A549 (cell line): ENCODE data around the gene OR2AE1. TPM values are rescaled to one million over a fixed set of nuclear protein-coding genes. Genes with fewer than 3 reads are reported as not detected.

Experiments used
- ATAC-seq, 2 experiments: fragments of 200-7000 bp in 1 of 2; fragments of >200 bp in 1 of 2; cut with Nextera tagmentation in 1 of 2; cut with Tn5 transposase in 1 of 2; 3 replicates each; pipeline versions ENCODE4 v1.8.0 to v1.9.1; 2018 to 2020; ENCODE audit warnings: mild to moderate bottlenecking in 1 of 2, moderate library complexity in 1 of 2
- CTCF ChIA-PET: fragments of 300-600 bp; sonication (Branson Sonifier 250); formaldehyde crosslinking; extraction: SDS; loops from one replicate; lab custom pipeline; 2021; ENCODE audit warnings: antibody characterized with exemption, inconsistent platforms; lab: Yijun Ruan, JAX
- POLR2A ChIA-PET: fragments of 350-600 bp; formaldehyde crosslinking; extraction: SDS; loops from one replicate; lab custom pipeline; 2021; ENCODE audit warnings: antibody characterized with exemption, inconsistent platforms; lab: Yijun Ruan, JAX
- DNase-seq, 2 experiments: peaks; one replicate each; pipeline versions ENCODE4 v3.0.0 to v3.0.0-alpha.2; 2011 to 2016; ENCODE audit warnings: low read depth in 1 of 2, low spot score in 1 of 2
- FAIRE-seq: peaks from 2 replicates; lab custom pipeline; 2011; peaks lifted over from hg19 to GRCh38; lab: Jason Lieb, UNC
- H3K27ac ChIP-seq, 2 experiments: fragments of >200 bp; sonication (Bioruptor Twin); formaldehyde crosslinking; 3 replicates each; pipeline ENCODE4 v1.5.1; 2016 to 2017
- H3K4me1 ChIP-seq: fragments of >200 bp; sonication (Bioruptor Twin); formaldehyde crosslinking; 3 replicates; pipeline ENCODE4 v1.6.1; 2016
- H3K4me2 ChIP-seq: fragments of >200 bp; sonication (Bioruptor Twin); formaldehyde crosslinking; 3 replicates; pipeline ENCODE4 v1.6.1; 2016
- H3K4me3 ChIP-seq: fragments of >200 bp; sonication (Bioruptor Twin); formaldehyde crosslinking; 3 replicates; pipeline ENCODE4 v1.5.1; 2016
- H3K9me3 ChIP-seq: fragments of >200 bp; sonication (Bioruptor Twin); formaldehyde crosslinking; 3 replicates; pipeline ENCODE4 v1.6.1; 2016
- CHD4 ChIP-seq: fragments of 200-600 bp; sonication (generic); IDR thresholded peaks from 2 replicates; pipeline ENCODE4 v1.6.1; 2016; ENCODE audit warnings: antibody characterized with exemption, mild to moderate bottlenecking, borderline replicate concordance
- FOSL2 ChIP-seq, 2 experiments: fragments of 450-650 bp in 1 of 2; fragments of >200 bp in 1 of 2; sonication (Bioruptor Twin) in 1 of 2; formaldehyde crosslinking; IDR thresholded peaks; 2 replicates each; pipeline versions ENCODE4 v1.5.0 to v1.6.1; 2016 to 2020; ENCODE audit warnings: mild to moderate bottlenecking in 1 of 2, moderate library complexity in 1 of 2
- FOXS1 ChIP-seq: fragments of 250-450 bp; sonication (Bioruptor Pico); IDR thresholded peaks from 2 replicates; pipeline ENCODE4 v1.5.0; 2020; ENCODE audit warnings: mild to moderate bottlenecking, moderate library complexity
- GATA3 ChIP-seq: IDR thresholded peaks from 2 replicates; pipeline ENCODE4 v1.6.1; 2012; ENCODE audit warnings: borderline replicate concordance
- HOXB13 ChIP-seq: fragments of 250-450 bp; sonication (Bioruptor Pico); IDR thresholded peaks from 2 replicates; pipeline ENCODE4 v1.5.0; 2020; ENCODE audit warnings: low read depth, mild to moderate bottlenecking, moderate library complexity
- JUN ChIP-seq, 2 experiments: fragments of >200 bp; sonication (Bioruptor Twin); formaldehyde crosslinking; IDR thresholded peaks; 2 replicates in 1 of 2; 3 replicates in 1 of 2; pipeline ENCODE4 v1.6.1; 2016 to 2017
- NPAS2 ChIP-seq: fragments of 250-450 bp; sonication (Bioruptor Pico); IDR thresholded peaks from 2 replicates; pipeline ENCODE4 v1.8.0; 2022; ENCODE audit warnings: mild to moderate bottlenecking, moderate library complexity, borderline replicate concordance
- RCOR1 ChIP-seq: fragments of 150-350 bp; IDR thresholded peaks from 2 replicates; pipeline ENCODE4 v1.6.1; 2014; ENCODE audit warnings: antibody characterized with exemption, low read length, low read depth
- RFX5 ChIP-seq: fragments of 450-650 bp; IDR thresholded peaks from 2 replicates; pipeline ENCODE4 v1.7.1; 2014; ENCODE audit warnings: antibody characterized with exemption, mild to moderate bottlenecking, moderate library complexity
- SREBF2 ChIP-seq: fragments of 450-650 bp; IDR thresholded peaks from 2 replicates; pipeline ENCODE4 v1.6.1; 2014; ENCODE audit warnings: mild to moderate bottlenecking, moderate library complexity
- TFCP2L1 ChIP-seq: fragments of 250-450 bp; sonication (Bioruptor Pico); IDR thresholded peaks from 2 replicates; pipeline ENCODE4 v1.5.0; 2021; ENCODE audit warnings: mild to moderate bottlenecking
- TP53 ChIP-seq: fragments of 250-450 bp; sonication (Bioruptor Pico); IDR thresholded peaks from 2 replicates; pipeline ENCODE4 v1.5.0; 2021; ENCODE audit warnings: mild to moderate bottlenecking, moderate library complexity
- ZC3H11A ChIP-seq: fragments of 450-650 bp; IDR thresholded peaks from 2 replicates; pipeline ENCODE4 v1.6.1; 2014; ENCODE audit warnings: antibody characterized with exemption, mild to moderate bottlenecking
- WGBS: methylation state at CpG from one replicate; pipeline ENCODE4 v1.1.6; 2017; ENCODE audit errors: missing lambda C conversion rate; 5-methylcytosine and 5-hydroxymethylcytosine counted together
- polyA plus RNA-seq, 4 experiments: library from polyadenylated mRNA; depleted of rRNA in 3 of 4; stranded (reverse); fragments of >200 nt; fragmentation: RNase III in 1 of 4; extraction: RNeasy Plus Mini Kit Qiagen cat#74134 plus additional on column Dnase treatment in 1 of 4; gene quantifications; 2 replicates in 3 of 4; 3 replicates in 1 of 4; pipeline ENCODE4 v1.2.3, GENCODE V29; 2011 to 2017
- TF ChIP-seq, protein P1 (sequence below): fragments of 200-600 bp; sonication (generic); IDR thresholded peaks from 2 replicates; pipeline ENCODE4 v1.6.1; 2016; ENCODE audit warnings: antibody characterized with exemption, mild to moderate bottlenecking, moderate library complexity
- TF ChIP-seq, protein P2 (sequence below): fragments of >200 bp; sonication (Bioruptor Twin); formaldehyde crosslinking; IDR thresholded peaks from 3 replicates; pipeline ENCODE4 v1.5.1; 2016
- TF ChIP-seq, protein P3 (sequence below): IDR thresholded peaks from 2 replicates; pipeline ENCODE4 v1.6.1; 2012
- TF ChIP-seq, protein P4 (sequence below): fragments of 150-350 bp; IDR thresholded peaks from 2 replicates; pipeline ENCODE4 v1.6.1; 2014; ENCODE audit warnings: low read depth, mild to moderate bottlenecking, low read length
- TF ChIP-seq, protein P5 (sequence below): fragments of 250-450 bp; sonication (Bioruptor Pico); IDR thresholded peaks from 2 replicates; pipeline ENCODE4 v1.5.0; 2021; ENCODE audit warnings: mild to moderate bottlenecking, moderate library complexity, borderline replicate concordance

The OR2AE1 gene
- polyA plus RNA-seq, 2 of the 4 experiments (the other 2 are of a cell fraction), result 0.09 TPM; not detected in 1

DNA sequence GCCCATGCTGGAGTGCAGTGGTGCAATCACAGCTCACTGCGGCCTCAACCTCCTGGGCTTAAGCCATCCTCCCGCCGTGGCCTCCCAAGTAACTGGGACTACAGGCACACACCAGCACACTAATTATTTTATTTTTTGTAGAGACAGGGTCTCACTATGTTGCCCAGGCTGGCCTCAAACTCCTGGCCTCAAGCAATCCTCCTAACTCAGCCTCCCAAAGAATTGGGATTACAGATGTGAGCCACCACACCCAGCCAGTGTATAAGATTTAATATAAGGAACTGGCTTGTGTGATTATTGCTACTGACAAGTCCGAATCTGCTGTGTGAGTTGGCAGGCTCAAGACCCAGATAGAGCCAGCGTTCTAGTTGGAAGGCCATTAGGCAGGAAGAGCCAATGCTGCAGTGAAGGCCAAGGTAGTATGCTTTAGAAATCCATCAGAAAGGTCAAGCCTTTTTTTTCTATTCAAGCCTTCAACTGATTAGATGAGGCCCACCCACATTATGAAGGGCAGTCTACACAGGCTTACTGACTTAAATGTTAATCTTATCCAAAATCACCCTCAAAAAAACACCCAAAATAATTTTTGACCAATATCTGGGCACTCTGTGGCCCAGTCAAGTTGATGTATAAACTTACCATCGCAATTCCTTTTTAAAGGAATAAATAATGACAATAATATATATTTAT lies 23.1 kb upstream of the OR2AE1 start:
- no peak for TF ChIP-seq FOXS1 (CRISPR knock-in tag)
- TF ChIP-seq, protein P1, sequence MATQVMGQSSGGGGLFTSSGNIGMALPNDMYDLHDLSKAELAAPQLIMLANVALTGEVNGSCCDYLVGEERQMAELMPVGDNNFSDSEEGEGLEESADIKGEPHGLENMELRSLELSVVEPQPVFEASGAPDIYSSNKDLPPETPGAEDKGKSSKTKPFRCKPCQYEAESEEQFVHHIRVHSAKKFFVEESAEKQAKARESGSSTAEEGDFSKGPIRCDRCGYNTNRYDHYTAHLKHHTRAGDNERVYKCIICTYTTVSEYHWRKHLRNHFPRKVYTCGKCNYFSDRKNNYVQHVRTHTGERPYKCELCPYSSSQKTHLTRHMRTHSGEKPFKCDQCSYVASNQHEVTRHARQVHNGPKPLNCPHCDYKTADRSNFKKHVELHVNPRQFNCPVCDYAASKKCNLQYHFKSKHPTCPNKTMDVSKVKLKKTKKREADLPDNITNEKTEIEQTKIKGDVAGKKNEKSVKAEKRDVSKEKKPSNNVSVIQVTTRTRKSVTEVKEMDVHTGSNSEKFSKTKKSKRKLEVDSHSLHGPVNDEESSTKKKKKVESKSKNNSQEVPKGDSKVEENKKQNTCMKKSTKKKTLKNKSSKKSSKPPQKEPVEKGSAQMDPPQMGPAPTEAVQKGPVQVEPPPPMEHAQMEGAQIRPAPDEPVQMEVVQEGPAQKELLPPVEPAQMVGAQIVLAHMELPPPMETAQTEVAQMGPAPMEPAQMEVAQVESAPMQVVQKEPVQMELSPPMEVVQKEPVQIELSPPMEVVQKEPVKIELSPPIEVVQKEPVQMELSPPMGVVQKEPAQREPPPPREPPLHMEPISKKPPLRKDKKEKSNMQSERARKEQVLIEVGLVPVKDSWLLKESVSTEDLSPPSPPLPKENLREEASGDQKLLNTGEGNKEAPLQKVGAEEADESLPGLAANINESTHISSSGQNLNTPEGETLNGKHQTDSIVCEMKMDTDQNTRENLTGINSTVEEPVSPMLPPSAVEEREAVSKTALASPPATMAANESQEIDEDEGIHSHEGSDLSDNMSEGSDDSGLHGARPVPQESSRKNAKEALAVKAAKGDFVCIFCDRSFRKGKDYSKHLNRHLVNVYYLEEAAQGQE, result no peak
- TF ChIP-seq RCOR1, result no peak
- TF ChIP-seq, protein P2, sequence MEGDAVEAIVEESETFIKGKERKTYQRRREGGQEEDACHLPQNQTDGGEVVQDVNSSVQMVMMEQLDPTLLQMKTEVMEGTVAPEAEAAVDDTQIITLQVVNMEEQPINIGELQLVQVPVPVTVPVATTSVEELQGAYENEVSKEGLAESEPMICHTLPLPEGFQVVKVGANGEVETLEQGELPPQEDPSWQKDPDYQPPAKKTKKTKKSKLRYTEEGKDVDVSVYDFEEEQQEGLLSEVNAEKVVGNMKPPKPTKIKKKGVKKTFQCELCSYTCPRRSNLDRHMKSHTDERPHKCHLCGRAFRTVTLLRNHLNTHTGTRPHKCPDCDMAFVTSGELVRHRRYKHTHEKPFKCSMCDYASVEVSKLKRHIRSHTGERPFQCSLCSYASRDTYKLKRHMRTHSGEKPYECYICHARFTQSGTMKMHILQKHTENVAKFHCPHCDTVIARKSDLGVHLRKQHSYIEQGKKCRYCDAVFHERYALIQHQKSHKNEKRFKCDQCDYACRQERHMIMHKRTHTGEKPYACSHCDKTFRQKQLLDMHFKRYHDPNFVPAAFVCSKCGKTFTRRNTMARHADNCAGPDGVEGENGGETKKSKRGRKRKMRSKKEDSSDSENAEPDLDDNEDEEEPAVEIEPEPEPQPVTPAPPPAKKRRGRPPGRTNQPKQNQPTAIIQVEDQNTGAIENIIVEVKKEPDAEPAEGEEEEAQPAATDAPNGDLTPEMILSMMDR, result no peak
- TF ChIP-seq FOSL2 (IDR thresholded peaks at IDR 0.05), result no peak
- no peak for TF ChIP-seq FOSL2 (CRISPR knock-in tag; IDR thresholded peaks at IDR 0.05)
- TF ChIP-seq CHD4, result no peak
- no peak for TF ChIP-seq GATA3
- TF ChIP-seq TP53, result no peak
- no peak for TF ChIP-seq JUN (IDR thresholded peaks at IDR 0.05)
- TF ChIP-seq, protein P3, sequence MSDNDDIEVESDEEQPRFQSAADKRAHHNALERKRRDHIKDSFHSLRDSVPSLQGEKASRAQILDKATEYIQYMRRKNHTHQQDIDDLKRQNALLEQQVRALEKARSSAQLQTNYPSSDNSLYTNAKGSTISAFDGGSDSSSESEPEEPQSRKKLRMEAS, result no peak
- TF ChIP-seq, protein P4, sequence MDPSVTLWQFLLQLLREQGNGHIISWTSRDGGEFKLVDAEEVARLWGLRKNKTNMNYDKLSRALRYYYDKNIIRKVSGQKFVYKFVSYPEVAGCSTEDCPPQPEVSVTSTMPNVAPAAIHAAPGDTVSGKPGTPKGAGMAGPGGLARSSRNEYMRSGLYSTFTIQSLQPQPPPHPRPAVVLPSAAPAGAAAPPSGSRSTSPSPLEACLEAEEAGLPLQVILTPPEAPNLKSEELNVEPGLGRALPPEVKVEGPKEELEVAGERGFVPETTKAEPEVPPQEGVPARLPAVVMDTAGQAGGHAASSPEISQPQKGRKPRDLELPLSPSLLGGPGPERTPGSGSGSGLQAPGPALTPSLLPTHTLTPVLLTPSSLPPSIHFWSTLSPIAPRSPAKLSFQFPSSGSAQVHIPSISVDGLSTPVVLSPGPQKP, result no peak
- TF ChIP-seq HOXB13 (CRISPR knock-in tag), result no peak
- no peak for TF ChIP-seq TFCP2L1 (CRISPR knock-in tag)
- TF ChIP-seq RFX5, result no peak
- TF ChIP-seq SREBF2, result no peak
- no peak for TF ChIP-seq NPAS2 (CRISPR knock-in tag)
- no peak for TF ChIP-seq ZC3H11A
- TF ChIP-seq, protein P5, sequence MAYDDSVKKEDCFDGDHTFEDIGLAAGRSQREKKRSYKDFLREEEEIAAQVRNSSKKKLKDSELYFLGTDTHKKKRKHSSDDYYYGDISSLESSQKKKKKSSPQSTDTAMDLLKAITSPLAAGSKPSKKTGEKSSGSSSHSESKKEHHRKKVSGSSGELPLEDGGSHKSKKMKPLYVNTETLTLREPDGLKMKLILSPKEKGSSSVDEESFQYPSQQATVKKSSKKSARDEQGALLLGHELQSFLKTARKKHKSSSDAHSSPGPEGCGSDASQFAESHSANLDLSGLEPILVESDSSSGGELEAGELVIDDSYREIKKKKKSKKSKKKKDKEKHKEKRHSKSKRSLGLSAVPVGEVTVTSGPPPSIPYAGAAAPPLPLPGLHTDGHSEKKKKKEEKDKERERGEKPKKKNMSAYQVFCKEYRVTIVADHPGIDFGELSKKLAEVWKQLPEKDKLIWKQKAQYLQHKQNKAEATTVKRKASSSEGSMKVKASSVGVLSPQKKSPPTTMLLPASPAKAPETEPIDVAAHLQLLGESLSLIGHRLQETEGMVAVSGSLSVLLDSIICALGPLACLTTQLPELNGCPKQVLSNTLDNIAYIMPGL (CRISPR knock-in tag), result no peak
- TF ChIP-seq, all 56 proteins: peak for 0
- H3K4me2 ChIP-seq, result no peak overlapping the region
- 91% methylated on average over 6 of the region's 6 CpGs for WGBS
- DNase-seq (no peak), FAIRE-seq (no peak), ATAC-seq (no peak)
- H3K4me1 ChIP-seq, result no peaks in the 10 kb centered on the region
- ChIA-PET POLR2A (no interaction called here), CTCF (no interaction called here)
- H3K4me3 ChIP-seq, result no peak overlapping the region
- H3K9me3 ChIP-seq, result no peaks in the 10 kb centered on the region
- no peak overlapping the region for H3K27ac ChIP-seq
